Measurements from ENCODE around the gene NFKBIZ.
"Not testable (repeated sequence)": the region's sequence is repeated elsewhere in the genome, so short reads cannot be mapped to it uniquely, and the experiment has no call there.

NFKBIZ gene

DNA sequence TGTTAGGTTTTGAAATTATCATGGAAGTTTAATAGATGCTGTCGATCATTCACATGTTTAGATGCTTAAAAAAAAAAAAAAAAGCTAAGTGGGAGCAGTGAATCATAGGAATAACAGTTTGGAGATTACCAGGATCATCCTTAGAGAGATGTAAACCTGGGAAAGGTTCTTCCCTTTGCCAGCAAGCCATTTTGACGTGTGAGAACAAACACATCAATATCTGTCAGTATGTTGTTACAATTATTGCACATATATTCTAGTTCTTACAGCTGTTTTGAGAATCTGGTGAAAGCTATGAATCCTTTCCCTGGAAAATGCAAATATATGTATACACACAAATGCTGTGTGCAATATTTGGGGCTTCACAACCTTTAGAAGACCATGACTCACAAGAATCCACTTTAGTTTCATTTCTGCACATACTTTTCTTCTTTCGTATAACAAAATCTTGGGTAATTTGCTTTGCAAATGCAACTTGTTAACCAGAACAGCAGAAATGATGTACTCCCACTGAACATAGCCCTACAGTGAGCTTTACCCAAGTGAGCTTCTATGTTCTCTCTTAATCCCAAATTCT, 12.0 kb downstream of the NFKBIZ start:
- Mint-ChIP-seq H3K4me1 (no peaks in the 10 kb centered on the region), H3K4me3 (no peak overlapping the region), H3K27me3 (ENCODE audit: low read depth, poor library complexity) (no peaks in the 10 kb centered on the region), H3K27ac (no peak overlapping the region), H3K36me3 (ENCODE audit: low read depth) (peaks cover 25% of the 10 kb centered on the region), H3K9me3 (no peaks in the 10 kb centered on the region)
- DNase-seq: no peak
- TF ChIP-seq, protein P1, sequence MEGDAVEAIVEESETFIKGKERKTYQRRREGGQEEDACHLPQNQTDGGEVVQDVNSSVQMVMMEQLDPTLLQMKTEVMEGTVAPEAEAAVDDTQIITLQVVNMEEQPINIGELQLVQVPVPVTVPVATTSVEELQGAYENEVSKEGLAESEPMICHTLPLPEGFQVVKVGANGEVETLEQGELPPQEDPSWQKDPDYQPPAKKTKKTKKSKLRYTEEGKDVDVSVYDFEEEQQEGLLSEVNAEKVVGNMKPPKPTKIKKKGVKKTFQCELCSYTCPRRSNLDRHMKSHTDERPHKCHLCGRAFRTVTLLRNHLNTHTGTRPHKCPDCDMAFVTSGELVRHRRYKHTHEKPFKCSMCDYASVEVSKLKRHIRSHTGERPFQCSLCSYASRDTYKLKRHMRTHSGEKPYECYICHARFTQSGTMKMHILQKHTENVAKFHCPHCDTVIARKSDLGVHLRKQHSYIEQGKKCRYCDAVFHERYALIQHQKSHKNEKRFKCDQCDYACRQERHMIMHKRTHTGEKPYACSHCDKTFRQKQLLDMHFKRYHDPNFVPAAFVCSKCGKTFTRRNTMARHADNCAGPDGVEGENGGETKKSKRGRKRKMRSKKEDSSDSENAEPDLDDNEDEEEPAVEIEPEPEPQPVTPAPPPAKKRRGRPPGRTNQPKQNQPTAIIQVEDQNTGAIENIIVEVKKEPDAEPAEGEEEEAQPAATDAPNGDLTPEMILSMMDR (IDR thresholded peaks at IDR 0.05): no peak

DNA sequence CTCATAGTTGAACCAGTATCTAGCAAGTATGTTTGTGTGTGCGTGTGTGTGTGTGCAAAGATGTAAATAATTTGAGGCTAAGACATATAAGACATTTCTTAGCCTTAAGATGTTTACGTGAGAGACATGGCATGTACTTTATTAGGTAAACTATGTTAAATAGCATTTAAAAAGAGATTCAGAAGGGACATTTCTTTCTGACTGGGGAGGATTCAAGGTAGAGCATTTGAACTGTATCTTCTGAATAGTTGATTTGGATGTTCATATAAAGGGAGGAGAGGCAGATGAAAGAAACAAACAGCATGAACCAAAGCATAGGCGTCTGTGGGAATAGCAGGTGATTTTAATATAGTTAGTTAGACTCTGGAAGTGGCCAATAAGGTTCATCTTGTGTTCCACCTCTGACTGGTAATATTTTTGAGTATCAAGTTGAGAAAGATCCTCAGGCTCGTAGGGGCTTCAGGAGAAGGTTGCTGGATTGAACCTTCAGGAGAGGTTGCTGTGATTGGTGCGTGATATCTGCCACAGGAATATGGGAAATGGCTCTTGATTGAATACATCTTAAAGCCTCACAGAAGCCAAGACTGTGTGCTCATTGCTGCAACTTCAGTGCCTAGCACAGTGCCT, 12.6 kb downstream of the NFKBIZ start:
- Mint-ChIP-seq H3K27ac (no peak overlapping the region), H3K4me1 (peaks cover under 1% of the 10 kb centered on the region), H3K4me3 (no peak overlapping the region), H3K36me3 (ENCODE audit: low read depth) (peaks cover 24% of the 10 kb centered on the region), H3K27me3 (ENCODE audit: low read depth, poor library complexity) (no peaks in the 10 kb centered on the region), H3K9me3 (no peaks in the 10 kb centered on the region)
- TF ChIP-seq, protein P1 (IDR thresholded peaks at IDR 0.05): no peak
- no peak for DNase-seq

DNA sequence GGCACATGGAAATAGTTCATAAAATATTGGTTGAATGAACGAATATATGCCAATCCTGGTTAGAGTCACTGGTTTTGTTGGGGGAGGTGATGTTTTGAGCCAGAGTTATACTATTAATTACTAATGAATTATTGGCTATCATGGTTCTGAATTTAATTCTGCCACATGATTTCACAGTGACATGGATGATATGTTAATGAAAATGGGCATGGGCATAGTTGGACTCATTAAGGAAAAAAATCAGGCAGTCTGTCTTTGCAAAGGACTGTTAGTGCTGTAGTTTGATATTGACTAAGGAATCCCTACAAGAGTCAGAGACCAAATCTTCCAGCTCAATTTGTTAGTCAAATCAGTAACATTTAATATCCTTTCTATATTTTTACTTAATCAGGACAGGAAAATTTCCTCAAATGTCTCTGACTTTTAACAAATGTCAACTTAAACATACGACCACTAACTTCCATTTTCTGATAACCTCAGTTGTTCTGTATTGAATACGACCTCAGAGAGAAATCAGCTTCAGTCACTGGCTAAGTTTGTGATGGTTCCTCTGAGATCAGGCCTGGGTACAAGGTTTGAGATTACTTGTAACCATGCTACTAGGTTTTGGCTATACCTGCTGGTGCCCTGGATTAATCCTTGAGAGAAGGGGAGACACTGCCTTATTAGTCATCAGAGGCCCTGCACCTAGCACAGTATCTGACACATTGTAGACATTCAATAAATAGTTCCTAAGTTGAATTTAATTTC, 13.3 kb downstream of the NFKBIZ start:
- no peak for DNase-seq
- H3K27ac Mint-ChIP-seq: no peak overlapping the region
- peaks cover 17% of the 10 kb centered on the region for H3K36me3 Mint-ChIP-seq (ENCODE audit: low read depth)
- H3K27me3 Mint-ChIP-seq (ENCODE audit: low read depth, poor library complexity): no peaks in the 10 kb centered on the region
- H3K4me1 Mint-ChIP-seq: peaks cover 8% of the 10 kb centered on the region
- no peak overlapping the region for H3K4me3 Mint-ChIP-seq
- TF ChIP-seq, protein P1 (IDR thresholded peaks at IDR 0.05): no peak
- H3K9me3 Mint-ChIP-seq: no peaks in the 10 kb centered on the region

DNA sequence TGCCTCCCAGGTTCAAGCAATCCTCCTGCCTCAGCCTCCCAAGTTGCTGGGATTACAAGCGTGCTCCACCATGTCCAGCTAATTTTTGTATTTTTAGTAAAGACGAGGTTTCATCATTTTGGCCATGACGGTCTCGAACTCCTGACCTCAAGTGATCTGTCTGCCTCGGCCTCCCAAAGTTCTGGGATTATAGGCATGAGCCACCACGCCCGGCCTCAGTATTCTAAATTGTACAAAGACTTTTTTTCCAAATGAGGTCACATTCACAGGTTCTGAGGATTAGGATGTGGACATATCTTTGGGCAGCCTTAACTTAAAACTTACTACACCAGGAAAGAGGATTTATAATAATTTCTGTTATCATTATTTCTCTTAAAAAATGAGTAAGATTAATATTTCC, 15.6 kb downstream of the NFKBIZ start:
- H3K4me1 Mint-ChIP-seq: peaks cover 17% of the 10 kb centered on the region
- not testable (repeated sequence) for H3K4me3 Mint-ChIP-seq; DNase-seq; H3K36me3 Mint-ChIP-seq (ENCODE audit: low read depth); H3K27me3 Mint-ChIP-seq (ENCODE audit: low read depth, poor library complexity); H3K9me3 Mint-ChIP-seq; H3K27ac Mint-ChIP-seq

DNA sequence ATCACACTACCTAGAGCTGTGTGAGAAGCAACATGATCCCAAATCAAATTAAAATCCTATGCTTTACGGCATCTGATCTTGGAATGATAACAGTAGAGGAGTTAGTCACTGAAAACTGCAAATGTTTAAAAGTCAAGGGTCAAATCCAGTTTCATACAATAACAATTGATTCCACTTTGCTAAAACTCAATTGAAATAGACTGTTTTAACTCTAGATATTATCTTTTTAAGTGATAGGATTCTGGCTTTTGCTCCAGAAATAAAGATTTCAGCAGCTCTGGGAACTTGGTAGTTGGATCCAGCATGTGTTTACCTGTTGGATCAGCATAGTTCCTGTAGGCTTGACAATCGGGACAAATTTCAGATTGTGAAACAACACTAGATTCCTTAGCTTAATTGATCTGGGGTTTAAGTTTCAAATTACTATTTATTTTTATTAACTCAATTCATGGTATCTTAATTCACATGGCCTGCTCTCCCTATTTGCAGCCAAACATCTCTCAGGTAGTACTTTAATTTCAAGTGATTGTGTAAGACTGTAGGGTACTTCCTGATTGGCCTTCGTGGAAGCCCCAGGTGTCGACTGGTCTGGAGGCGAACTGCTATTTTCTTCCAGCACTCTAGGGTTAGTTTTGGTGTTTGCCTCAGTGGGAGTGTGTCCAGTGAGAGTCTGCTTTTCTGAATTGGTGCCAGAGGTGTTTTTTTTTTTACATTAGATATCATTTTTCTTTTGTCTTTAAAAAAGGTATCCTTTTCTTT, 16.6 kb downstream of the NFKBIZ start:
- H3K27me3 Mint-ChIP-seq (ENCODE audit: low read depth, poor library complexity): no peaks in the 10 kb centered on the region
- H3K9me3 Mint-ChIP-seq: no peaks in the 10 kb centered on the region
- H3K4me1 Mint-ChIP-seq: peaks cover 17% of the 10 kb centered on the region
- TF ChIP-seq, protein P1 (IDR thresholded peaks at IDR 0.05): no peak
- no peak overlapping the region for H3K27ac Mint-ChIP-seq
- H3K4me3 Mint-ChIP-seq: no peak overlapping the region
- H3K36me3 Mint-ChIP-seq (ENCODE audit: low read depth): no peaks in the 10 kb centered on the region
- DNase-seq: no peak

DNA sequence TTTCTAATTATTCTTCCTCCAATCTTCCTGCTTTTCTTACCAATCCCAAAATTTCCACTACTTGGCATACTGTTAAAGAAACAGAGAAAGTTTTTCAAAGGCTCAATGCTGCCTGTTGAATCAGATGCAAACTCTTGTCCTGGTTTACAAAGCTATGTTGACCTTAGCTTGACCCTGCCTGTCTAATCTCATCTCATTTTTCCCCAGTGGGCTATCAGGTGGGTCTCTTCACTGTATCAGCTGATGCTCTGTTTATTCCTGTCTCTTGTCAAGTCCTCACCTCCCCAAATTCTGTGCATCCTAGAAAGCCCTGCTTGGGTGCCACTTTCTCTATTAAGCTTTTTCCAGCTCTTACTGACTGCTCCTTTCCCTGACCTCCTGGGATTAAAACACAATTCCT, 18.2 kb downstream of the NFKBIZ start:
- Mint-ChIP-seq H3K27me3 (ENCODE audit: low read depth, poor library complexity) (no peaks in the 10 kb centered on the region), H3K36me3 (ENCODE audit: low read depth) (no peaks in the 10 kb centered on the region), H3K9me3 (no peaks in the 10 kb centered on the region), H3K4me1 (peaks cover 17% of the 10 kb centered on the region), H3K4me3 (no peak overlapping the region), H3K27ac (no peak overlapping the region)
- DNase-seq: no peak
- TF ChIP-seq, protein P1 (IDR thresholded peaks at IDR 0.05): no peak
